ENCODE data around the gene CEL.

DNA sequence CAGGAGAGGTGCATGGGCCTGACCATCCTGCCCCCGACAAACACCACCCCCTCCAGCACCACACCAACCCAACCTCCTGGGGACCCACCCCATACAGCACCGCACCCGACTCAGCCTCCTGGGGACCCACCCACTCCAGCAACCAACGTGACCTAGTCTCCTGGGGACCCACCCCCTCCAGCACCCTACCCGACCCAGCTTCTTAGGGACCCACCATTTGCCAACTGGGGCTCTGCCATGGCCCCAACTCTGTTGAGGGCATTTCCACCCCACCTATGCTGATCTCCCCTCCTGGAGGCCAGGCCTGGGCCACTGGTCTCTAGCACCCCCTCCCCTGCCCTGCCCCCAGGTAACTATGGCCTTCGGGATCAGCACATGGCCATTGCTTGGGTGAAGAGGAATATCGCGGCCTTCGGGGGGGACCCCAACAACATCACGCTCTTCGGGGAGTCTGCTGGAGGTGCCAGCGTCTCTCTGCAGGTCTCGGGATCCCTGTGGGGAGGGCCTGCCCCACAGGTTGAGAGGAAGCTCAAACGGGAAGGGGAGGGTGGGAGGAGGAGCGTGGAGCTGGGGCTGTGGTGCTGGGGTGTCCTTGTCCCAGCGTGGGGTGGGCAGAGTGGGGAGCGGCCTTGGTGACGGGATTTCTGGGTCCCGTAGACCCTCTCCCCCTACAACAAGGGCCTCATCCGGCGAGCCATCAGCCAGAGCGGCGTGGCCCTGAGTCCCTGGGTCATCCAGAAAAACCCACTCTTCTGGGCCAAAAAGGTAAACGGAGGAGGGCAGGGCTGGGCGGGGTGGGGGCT is 4.6 kb downstream of the CEL start:
- no peak for TF ChIP-seq BCL11A (IDR thresholded peaks at IDR 0.05; ENCODE audit: low read depth, low read length)
- TF ChIP-seq SREBF1 (IDR thresholded peaks at IDR 0.05; ENCODE audit: low read length) = no peak
- TF ChIP-seq STAT3 (IDR thresholded peaks at IDR 0.05; ENCODE audit: low read depth, low read length) = no peak
- TF ChIP-seq EED (IDR thresholded peaks at IDR 0.05; ENCODE audit: low read depth) = no peak
- no peak for TF ChIP-seq ZNF384 (IDR thresholded peaks at IDR 0.05; ENCODE audit: borderline replicate concordance, low read depth, low read length)
- TF ChIP-seq, protein P1, sequence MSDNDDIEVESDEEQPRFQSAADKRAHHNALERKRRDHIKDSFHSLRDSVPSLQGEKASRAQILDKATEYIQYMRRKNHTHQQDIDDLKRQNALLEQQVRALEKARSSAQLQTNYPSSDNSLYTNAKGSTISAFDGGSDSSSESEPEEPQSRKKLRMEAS (IDR thresholded peaks at IDR 0.05; ENCODE audit: low read depth, low read length) = no peak
- no peak for TF ChIP-seq NFYB (IDR thresholded peaks at IDR 0.05; ENCODE audit: insufficient read depth, low read depth, low read length)
